Stimulated activated memory B cell treated with anti-CD40 and anti-IgM and Interleukin-4, amounts not matched to agents 10 μg/mL and 1 μg/mL and 100 μg/mL, for 72 hours (primary cell): ENCODE measurements around the gene MGST1.

Experiments used
- ATAC-seq: fragments of 150-1000 bp; cut with Tn5 transposase; 2 replicates; pipeline ENCODE4 v1.10.0; 2021
- H3K27ac Mint-ChIP-seq: one replicate; pipeline ENCODE4 v1.8.0; 2022; ENCODE audit warnings: mild to moderate bottlenecking, mixed read lengths
- H3K27me3 Mint-ChIP-seq: one replicate; pipeline ENCODE4 v1.8.0; 2022; ENCODE audit warnings: mixed read lengths
- H3K36me3 Mint-ChIP-seq: one replicate; pipeline ENCODE4 v1.8.0; 2022; ENCODE audit warnings: mixed read lengths
- H3K4me1 Mint-ChIP-seq: one replicate; pipeline ENCODE4 v1.8.0; 2022; ENCODE audit warnings: mixed read lengths
- H3K4me3 Mint-ChIP-seq: one replicate; pipeline ENCODE4 v1.8.0; 2022; ENCODE audit warnings: mild to moderate bottlenecking, moderate library complexity, mixed read lengths
- H3K9me3 Mint-ChIP-seq: one replicate; pipeline ENCODE4 v1.8.0; 2022; ENCODE audit warnings: mixed read lengths

Gene MGST1

GRCh38 chr12:16347391-16348298 lies at the start of gene MGST1:
Gene MGST1 (plus strand): TSS chr12:16347645. CDS start chr12:16354253, 6,608 bp downstream.
- H3K4me1 Mint-ChIP-seq, result no peaks in the 10 kb centered on the region
- H3K27ac Mint-ChIP-seq, result no peak within 1 kb of the TSS
- H3K9me3 Mint-ChIP-seq, result no peaks in the 10 kb centered on the region
- no peak for ATAC-seq
- no peaks in the 10 kb centered on the region for H3K36me3 Mint-ChIP-seq
- no peak within 1 kb of the TSS for H3K4me3 Mint-ChIP-seq
- H3K27me3 Mint-ChIP-seq, result peaks cover 24% of the 10 kb centered on the region

GRCh38 chr12:16299403-16299802 lies 48.0 kb upstream of the MGST1 start:
- no peaks in the 10 kb centered on the region for H3K4me1 Mint-ChIP-seq
- ATAC-seq, result no peak

GRCh38 chr12:16300122-16300521 lies 47.3 kb upstream of the MGST1 start:
- H3K36me3 Mint-ChIP-seq, result no peaks in the 10 kb centered on the region
- no peaks in the 10 kb centered on the region for H3K27me3 Mint-ChIP-seq
- no peak overlapping the region for H3K4me3 Mint-ChIP-seq
- no peaks in the 10 kb centered on the region for H3K4me1 Mint-ChIP-seq
- no peak for ATAC-seq
- H3K9me3 Mint-ChIP-seq, result peaks cover 3% of the 10 kb centered on the region
- no peak overlapping the region for H3K27ac Mint-ChIP-seq

More at GRCh38 chr12:16299403-16299802, 48.0 kb upstream of the MGST1 start:
- H3K4me3 Mint-ChIP-seq, result no peak overlapping the region
- H3K36me3 Mint-ChIP-seq, result no peaks in the 10 kb centered on the region
- no peak overlapping the region for H3K27ac Mint-ChIP-seq
- H3K27me3 Mint-ChIP-seq, result no peaks in the 10 kb centered on the region
- peaks cover 3% of the 10 kb centered on the region for H3K9me3 Mint-ChIP-seq

- no peaks in the 10 kb centered on the region for H3K27me3 Mint-ChIP-seq
Measured at GRCh38 chr12:16300736-16301135, 46.7 kb upstream of the MGST1 start.

GRCh38 chr12:16303939-16304338 lies 43.5 kb upstream of the MGST1 start:
- Mint-ChIP-seq H3K27me3 (no peaks in the 10 kb centered on the region), H3K4me1 (no peaks in the 10 kb centered on the region), H3K9me3 (peaks cover 5% of the 10 kb centered on the region), H3K4me3 (no peak overlapping the region), H3K27ac (no peak overlapping the region), H3K36me3 (no peaks in the 10 kb centered on the region)
- ATAC-seq, result no peak

More at GRCh38 chr12:16300736-16301135, 46.7 kb upstream of the MGST1 start:
- Mint-ChIP-seq H3K4me1 (no peaks in the 10 kb centered on the region), H3K27ac (no peak overlapping the region), H3K36me3 (no peaks in the 10 kb centered on the region), H3K4me3 (no peak overlapping the region), H3K9me3 (peaks cover 3% of the 10 kb centered on the region)
- ATAC-seq, result no peak

- peaks cover 19% of the 10 kb centered on the region for H3K9me3 Mint-ChIP-seq
- no peak overlapping the region for H3K4me3 Mint-ChIP-seq
- H3K27ac Mint-ChIP-seq, result no peak overlapping the region
- no peaks in the 10 kb centered on the region for H3K27me3 Mint-ChIP-seq
- H3K4me1 Mint-ChIP-seq, result no peaks in the 10 kb centered on the region
- no peaks in the 10 kb centered on the region for H3K36me3 Mint-ChIP-seq
- ATAC-seq, result no peak
Measured at GRCh38 chr12:16307856-16308475, 39.5 kb upstream of the MGST1 start.

- ATAC-seq, result no peak
- Mint-ChIP-seq H3K4me3 (no peak overlapping the region), H3K36me3 (no peaks in the 10 kb centered on the region), H3K27ac (no peak overlapping the region), H3K9me3 (peaks cover 16% of the 10 kb centered on the region), H3K27me3 (no peaks in the 10 kb centered on the region), H3K4me1 (no peaks in the 10 kb centered on the region)
Measured at GRCh38 chr12:16310934-16311333, 36.5 kb upstream of the MGST1 start.

GRCh38 chr12:16323010-16323409 lies 24.4 kb upstream of the MGST1 start:
- no peak for ATAC-seq
- Mint-ChIP-seq H3K4me1 (no peaks in the 10 kb centered on the region), H3K9me3 (peaks cover 11% of the 10 kb centered on the region), H3K27ac (no peak overlapping the region), H3K36me3 (no peaks in the 10 kb centered on the region), H3K4me3 (no peak overlapping the region), H3K27me3 (no peaks in the 10 kb centered on the region)

GRCh38 chr12:16323638-16324037 lies 23.8 kb upstream of the MGST1 start:
- no peaks in the 10 kb centered on the region for H3K36me3 Mint-ChIP-seq
- no peaks in the 10 kb centered on the region for H3K4me1 Mint-ChIP-seq
- no peak overlapping the region for H3K4me3 Mint-ChIP-seq
- H3K27ac Mint-ChIP-seq, result no peak overlapping the region
- peaks cover 11% of the 10 kb centered on the region for H3K9me3 Mint-ChIP-seq
- no peaks in the 10 kb centered on the region for H3K27me3 Mint-ChIP-seq
- no peak for ATAC-seq

GRCh38 chr12:16324272-16324671 lies 23.2 kb upstream of the MGST1 start:
- Mint-ChIP-seq H3K36me3 (no peaks in the 10 kb centered on the region), H3K27me3 (no peaks in the 10 kb centered on the region), H3K9me3 (peaks cover 11% of the 10 kb centered on the region), H3K4me3 (no peak overlapping the region), H3K4me1 (no peaks in the 10 kb centered on the region), H3K27ac (no peak overlapping the region)
- ATAC-seq, result no peak

- H3K4me3 Mint-ChIP-seq, result no peak overlapping the region
- H3K36me3 Mint-ChIP-seq, result no peaks in the 10 kb centered on the region
- no peaks in the 10 kb centered on the region for H3K27me3 Mint-ChIP-seq
- ATAC-seq, result no peak
- peaks cover 11% of the 10 kb centered on the region for H3K9me3 Mint-ChIP-seq
- no peak overlapping the region for H3K27ac Mint-ChIP-seq
- H3K4me1 Mint-ChIP-seq, result no peaks in the 10 kb centered on the region
Measured at GRCh38 chr12:16324772-16325171, 22.7 kb upstream of the MGST1 start.

GRCh38 chr12:16325426-16325825 lies 22.0 kb upstream of the MGST1 start:
- Mint-ChIP-seq H3K4me3 (no peak overlapping the region), H3K27me3 (no peaks in the 10 kb centered on the region), H3K4me1 (no peaks in the 10 kb centered on the region), H3K9me3 (peaks cover 11% of the 10 kb centered on the region), H3K27ac (no peak overlapping the region), H3K36me3 (no peaks in the 10 kb centered on the region)
- no peak for ATAC-seq

GRCh38 chr12:16327963-16328362 lies 19.5 kb upstream of the MGST1 start:
- Mint-ChIP-seq H3K4me1 (no peaks in the 10 kb centered on the region), H3K27ac (no peak overlapping the region), H3K27me3 (no peaks in the 10 kb centered on the region), H3K36me3 (no peaks in the 10 kb centered on the region), H3K4me3 (no peak overlapping the region), H3K9me3 (peaks cover 7% of the 10 kb centered on the region)
- ATAC-seq, result no peak

GRCh38 chr12:16329594-16329993 lies 17.9 kb upstream of the MGST1 start:
- H3K4me3 Mint-ChIP-seq, result no peak overlapping the region
- H3K9me3 Mint-ChIP-seq, result peaks cover 7% of the 10 kb centered on the region

GRCh38 chr12:16330560-16330959 lies 16.9 kb upstream of the MGST1 start:
- Mint-ChIP-seq H3K4me3 (no peak overlapping the region), H3K36me3 (no peaks in the 10 kb centered on the region), H3K4me1 (no peaks in the 10 kb centered on the region), H3K9me3 (peaks cover 7% of the 10 kb centered on the region), H3K27me3 (no peaks in the 10 kb centered on the region), H3K27ac (no peak overlapping the region)
- ATAC-seq, result no peak

More at GRCh38 chr12:16329594-16329993, 17.9 kb upstream of the MGST1 start:
- Mint-ChIP-seq H3K36me3 (no peaks in the 10 kb centered on the region), H3K27me3 (no peaks in the 10 kb centered on the region), H3K4me1 (no peaks in the 10 kb centered on the region), H3K27ac (no peak overlapping the region)
- ATAC-seq, result no peak

- H3K27ac Mint-ChIP-seq, result no peak overlapping the region
- no peaks in the 10 kb centered on the region for H3K4me1 Mint-ChIP-seq
- no peaks in the 10 kb centered on the region for H3K27me3 Mint-ChIP-seq
- ATAC-seq, result no peak
- no peaks in the 10 kb centered on the region for H3K36me3 Mint-ChIP-seq
- H3K9me3 Mint-ChIP-seq, result peaks cover 4% of the 10 kb centered on the region
- no peak overlapping the region for H3K4me3 Mint-ChIP-seq
Measured at GRCh38 chr12:16331998-16332397, 15.4 kb upstream of the MGST1 start.
